ENCODE measurements around the gene TEX14.

Gene TEX14

DNA sequence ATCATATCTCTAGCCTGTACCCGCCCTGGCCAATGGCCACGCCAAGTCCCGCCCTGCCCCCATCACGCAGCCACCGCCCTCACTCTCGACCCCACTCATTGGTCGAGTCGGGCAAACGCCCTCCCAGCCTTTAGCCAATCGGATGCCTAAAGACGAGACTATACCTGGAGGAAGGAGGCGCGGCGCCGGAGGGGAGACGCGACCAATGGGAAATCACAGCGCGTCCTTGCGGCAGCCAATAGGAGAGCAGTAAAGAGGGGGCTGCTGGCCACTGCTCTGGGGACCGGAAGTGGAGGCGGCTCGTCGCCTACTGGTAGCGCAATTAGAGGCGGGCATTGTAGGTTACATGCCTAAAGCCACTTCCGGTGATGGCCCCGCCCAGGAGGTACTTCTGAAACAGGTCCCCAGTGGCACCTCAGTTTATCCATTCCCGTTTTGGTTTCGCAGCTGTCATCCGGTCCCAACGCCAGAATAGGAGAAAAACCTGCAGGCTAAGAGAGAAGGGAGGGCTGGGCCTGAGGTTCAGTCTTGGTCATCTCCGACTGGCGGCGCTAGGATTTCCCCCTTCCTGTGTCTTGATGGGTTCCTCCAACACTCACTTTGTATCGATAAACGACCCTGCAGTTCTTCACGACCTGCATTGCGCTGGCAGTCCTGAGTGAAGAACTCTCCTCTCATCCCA lies 173.8 kb downstream of the TEX14 start:
- peak; percentile 99 for DNase-seq (ENCODE audit: low spot score)

GRCh38 chr17:58517378-58517927 lies 174.4 kb downstream of the TEX14 start:
- no peak for DNase-seq (ENCODE audit: low spot score)

- DNase-seq (ENCODE audit: low spot score) = no peak
Observed at GRCh38 chr17:58516644-58517377, 175.0 kb downstream of the TEX14 start.

- no peak for DNase-seq (ENCODE audit: low spot score)
Observed at GRCh38 chr17:58515286-58515685, 176.6 kb downstream of the TEX14 start.

DNA sequence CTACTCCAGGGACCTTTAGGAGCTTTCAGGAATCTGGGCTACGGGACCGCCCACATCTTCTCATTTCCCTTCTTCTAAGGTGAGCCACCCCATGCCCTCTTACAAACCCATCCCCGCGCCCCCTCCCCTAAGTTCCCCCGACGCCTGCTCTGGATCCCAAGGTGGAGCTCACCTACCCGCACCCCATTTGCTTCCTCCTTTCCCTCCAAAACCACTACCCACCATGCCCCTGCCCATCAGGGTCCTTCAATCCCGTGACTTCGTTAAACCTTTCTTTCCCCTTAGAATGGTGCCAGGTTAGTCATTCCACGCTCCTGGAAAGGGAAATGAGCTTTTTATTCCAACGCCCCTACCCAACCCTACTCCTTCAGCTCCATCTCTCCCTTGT lies 177.1 kb downstream of the TEX14 start:
- no peak for DNase-seq (ENCODE audit: low spot score)

DNA sequence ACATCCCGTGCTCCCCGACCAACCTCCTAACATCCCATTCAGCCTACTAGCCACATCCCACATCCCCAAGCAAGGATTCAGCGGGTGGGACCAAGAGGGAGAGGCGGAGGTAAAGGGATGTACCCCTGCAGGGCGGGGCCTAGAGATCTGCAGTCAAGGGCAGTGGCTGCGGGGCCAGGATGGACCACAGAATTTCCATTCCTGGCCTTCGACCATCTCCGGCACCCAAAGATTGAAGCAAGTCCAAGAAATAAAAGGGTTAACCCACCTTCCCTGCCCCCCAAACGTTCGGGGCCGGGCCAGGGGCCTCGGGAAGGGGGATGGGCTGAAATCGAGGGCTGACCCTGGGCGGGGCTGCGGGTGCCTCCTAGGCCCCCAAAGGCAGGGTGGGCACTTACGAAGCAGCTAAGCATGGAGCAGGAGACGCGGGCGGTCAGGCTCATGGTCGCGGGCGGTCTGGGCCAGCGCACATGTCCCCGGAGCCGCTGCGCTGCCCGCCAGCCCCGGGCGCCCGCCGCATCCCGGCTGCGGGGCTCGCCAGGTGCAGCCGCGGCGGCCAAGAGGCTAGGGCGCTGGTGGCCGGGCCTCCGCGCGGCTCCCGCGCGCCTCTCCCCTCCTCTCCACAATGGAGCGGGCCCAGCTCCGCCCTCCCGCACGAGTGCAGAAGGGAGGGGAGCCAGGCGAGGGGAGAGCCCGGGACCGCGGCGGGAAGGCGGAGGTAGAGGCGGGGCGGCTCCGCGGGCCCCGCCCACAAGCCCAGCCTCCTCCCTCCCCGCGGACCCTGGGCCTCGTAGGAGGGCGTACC lies 177.7 kb downstream of the TEX14 start, which contains the start of gene MTMR4:
Gene MTMR4 (minus strand): TSS at position 674 of the 805 bp plus-strand sequence. CDS start 231 bp downstream, at position 443.
- DNase-seq (ENCODE audit: low spot score) = peak; percentile 87

- no peak for DNase-seq (ENCODE audit: low spot score)
Observed at GRCh38 chr17:58513267-58513964, 178.4 kb downstream of the TEX14 start.

GRCh38 chr17:58510075-58510474 lies 181.8 kb downstream of the TEX14 start:
- DNase-seq (ENCODE audit: low spot score) = no peak

DNA sequence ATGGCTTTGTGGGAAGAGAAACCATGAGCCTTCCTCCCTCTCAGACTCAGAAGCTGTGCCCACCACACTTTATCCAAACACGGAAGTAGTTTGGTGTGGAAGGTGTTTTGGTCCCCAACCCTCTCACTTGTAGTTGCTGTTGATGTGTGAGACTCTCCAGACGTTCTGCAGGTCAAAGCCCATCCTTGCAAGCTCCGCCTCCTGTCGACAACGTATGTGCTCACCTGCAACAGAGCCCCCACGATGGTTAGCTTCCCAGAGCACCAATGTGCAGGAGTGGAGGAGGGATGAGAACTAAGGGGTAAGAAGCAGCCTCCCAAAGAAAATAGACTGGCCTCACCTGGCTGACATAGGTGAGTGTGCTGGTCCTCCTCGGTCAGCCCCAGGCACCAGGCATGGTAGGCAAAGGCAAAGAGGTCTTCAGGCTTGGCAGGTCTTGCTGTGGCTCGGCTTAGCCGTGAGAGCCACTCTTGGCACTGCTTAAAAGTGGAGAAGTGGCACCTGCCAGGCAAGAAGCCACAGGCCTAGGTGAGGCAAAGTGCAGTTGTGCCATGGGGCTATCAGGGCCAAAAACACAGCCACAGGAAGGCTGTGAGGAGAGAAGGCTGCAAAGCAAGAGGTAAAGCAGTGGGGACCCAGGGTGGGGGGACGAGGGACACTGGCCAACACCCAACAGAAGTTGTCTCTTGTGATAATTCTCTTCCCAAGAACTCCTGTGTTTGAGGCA lies 183.3 kb downstream of the TEX14 start:
- no peak for DNase-seq (ENCODE audit: low spot score)

GRCh38 chr17:58507123-58507634 lies 184.7 kb downstream of the TEX14 start:
- DNase-seq (ENCODE audit: low spot score) = no peak
